HG02610 (cell line): Measurements from ENCODE around the gene SENP1.
"Not testable (repeated sequence)": the region's sequence is repeated elsewhere in the genome, so short reads cannot be mapped to it uniquely, and the experiment has no call there.

Source experiments
- ATAC-seq: cut with Tn5 transposase; IDR thresholded peaks from one replicate; pipeline ENCODE4 v1.9.1; 2021; ENCODE audit warnings: mild to moderate bottlenecking, moderate library complexity; ENCODE audit not compliant: unreplicated experiment

The SENP1 gene

GRCh38 chr12:48105867-48106680, at the start of gene SENP1:
SENP1 (minus strand) TSS chr12:48106079; CDS start chr12:48101472, 4,607 bp downstream.
- peak; percentile 73 for ATAC-seq

GRCh38 chr12:48151103-48151771, 45.4 kb upstream of the SENP1 start:
- ATAC-seq, result no peak

GRCh38 chr12:48145981-48146380, 40.1 kb upstream of the SENP1 start:
- no peak for ATAC-seq

GRCh38 chr12:48143898-48144297, 38.0 kb upstream of the SENP1 start:
- no peak for ATAC-seq

GRCh38 chr12:48142818-48143674, 37.2 kb upstream of the SENP1 start:
- ATAC-seq, result no peak

GRCh38 chr12:48135027-48135426, 29.1 kb upstream of the SENP1 start:
- ATAC-seq, result no peak

- no peak for ATAC-seq
Observed at GRCh38 chr12:48132826-48133225, 26.9 kb upstream of the SENP1 start.

GRCh38 chr12:48131517-48131916, 25.6 kb upstream of the SENP1 start:
- no peak for ATAC-seq

GRCh38 chr12:48129376-48129775, 23.5 kb upstream of the SENP1 start:
- ATAC-seq, result no peak

GRCh38 chr12:48128800-48129199, 22.9 kb upstream of the SENP1 start:
- no peak for ATAC-seq

GRCh38 chr12:48126953-48127630, 21.2 kb upstream of the SENP1 start:
- ATAC-seq, result no peak

- no peak for ATAC-seq
Observed at GRCh38 chr12:48125985-48126384, 20.1 kb upstream of the SENP1 start.

GRCh38 chr12:48125542-48125941, 19.7 kb upstream of the SENP1 start:
- not testable (repeated sequence) for ATAC-seq

- no peak for ATAC-seq
Observed at GRCh38 chr12:48123169-48123568, 17.3 kb upstream of the SENP1 start.

- ATAC-seq, result no peak
Observed at GRCh38 chr12:48122065-48122834, 16.4 kb upstream of the SENP1 start.

- ATAC-seq, result no peak
Observed at GRCh38 chr12:48121522-48121921, 15.6 kb upstream of the SENP1 start.

- no peak for ATAC-seq
Observed at GRCh38 chr12:48119834-48120195, 13.9 kb upstream of the SENP1 start.

GRCh38 chr12:48119078-48119833, 13.4 kb upstream of the SENP1 start, which contains the start of gene PFKM:
PFKM (plus strand) TSS chr12:48119364; CDS start chr12:48122775, 3,411 bp downstream.
- peak; percentile 100 for ATAC-seq

- no peak for ATAC-seq
Observed at GRCh38 chr12:48118284-48118871, 12.5 kb upstream of the SENP1 start.
